Measurements from ENCODE around the gene SRA1. TPM values are rescaled to one million over a fixed set of nuclear protein-coding genes. Genes with fewer than 3 reads are reported as not detected.

The SRA1 gene
- total RNA-seq, 1 donor: 29.6 TPM

- TF ChIP-seq CTCF (IDR thresholded peaks at IDR 0.05; ENCODE audit: insufficient read depth, low read length): no peak
- H3K4me3 ChIP-seq (ENCODE audit: low read depth, low read length): no peak overlapping the region
- DNase-seq (ENCODE audit: low read depth): no peak
These were observed 16.4 kb upstream of the SRA1 start for GRCh38 chr5:140573683-140574082.

DNA sequence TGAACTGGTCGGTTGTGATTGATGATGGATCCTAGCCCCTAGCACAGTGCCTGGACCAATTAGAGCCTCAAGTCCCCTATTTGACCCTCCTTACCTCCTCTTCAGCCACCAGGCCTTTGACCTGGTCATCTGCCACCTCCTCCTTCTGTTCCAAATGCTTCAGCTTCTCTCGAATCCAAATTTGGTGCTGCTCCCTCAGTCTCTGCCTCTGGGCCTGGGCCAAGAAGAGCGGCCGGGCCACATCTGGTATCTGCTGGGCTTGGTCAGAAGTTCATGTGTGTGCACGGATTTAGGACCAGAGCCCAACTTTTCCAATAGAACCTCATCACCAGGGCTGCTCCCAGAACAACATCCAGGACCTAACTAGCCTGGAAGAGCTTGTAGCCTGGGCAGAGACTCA is 13.8 kb upstream of the SRA1 start:
- DNase-seq (ENCODE audit: low read depth): no peak
- H3K4me3 ChIP-seq (ENCODE audit: low read depth, low read length): no peak overlapping the region
- TF ChIP-seq CTCF (IDR thresholded peaks at IDR 0.05; ENCODE audit: insufficient read depth, low read length): no peak

DNA sequence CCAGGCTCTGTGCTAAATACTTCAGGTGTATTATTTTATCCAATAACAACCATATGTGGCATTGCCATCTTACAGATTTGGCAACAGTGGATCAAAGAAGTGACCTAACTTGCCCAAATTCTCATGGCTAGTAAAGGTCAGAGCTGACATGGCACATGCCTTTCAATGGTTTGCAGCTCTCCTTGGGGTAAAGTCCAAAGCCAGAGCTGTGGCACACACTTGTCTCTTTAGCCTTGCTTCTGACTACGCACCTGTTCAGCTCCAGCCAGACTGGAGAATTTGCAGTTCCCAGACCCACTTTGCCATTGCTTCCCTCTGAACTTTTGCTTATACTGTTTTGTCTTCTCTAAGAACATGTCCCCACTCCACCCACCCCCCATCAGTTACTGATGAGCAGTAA is 13.2 kb upstream of the SRA1 start:
- DNase-seq (ENCODE audit: low read depth): no peak

DNA sequence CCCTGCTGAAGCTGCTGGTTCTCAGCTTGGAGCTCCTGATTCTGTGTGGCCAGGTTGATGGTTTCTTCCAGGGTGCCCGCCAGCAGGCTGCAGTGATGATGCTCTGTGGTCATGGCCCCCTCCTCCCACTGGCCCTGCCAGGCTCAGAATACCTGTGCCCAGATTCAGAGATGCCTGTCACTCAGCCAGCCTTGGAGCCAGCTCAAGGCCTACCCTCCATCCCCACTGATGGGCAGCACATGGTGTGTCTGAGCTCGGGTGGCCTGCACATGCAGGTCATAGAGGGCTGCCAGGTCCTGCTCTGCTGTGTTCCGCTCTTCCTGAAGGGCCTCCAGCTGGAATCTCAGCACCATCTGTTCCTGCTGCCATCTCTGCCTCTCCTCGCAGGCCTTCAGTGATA is 12.8 kb upstream of the SRA1 start:
- no peak for DNase-seq (ENCODE audit: low read depth)
- TF ChIP-seq CTCF (IDR thresholded peaks at IDR 0.05; ENCODE audit: insufficient read depth, low read length): no peak
- no peak overlapping the region for H3K4me3 ChIP-seq (ENCODE audit: low read depth, low read length)

More for the DNA sequence above, 13.2 kb upstream of the SRA1 start:
- no peak overlapping the region for H3K4me3 ChIP-seq (ENCODE audit: low read depth, low read length)
- no peak for TF ChIP-seq CTCF (IDR thresholded peaks at IDR 0.05; ENCODE audit: insufficient read depth, low read length)

GRCh38 chr5:140569197-140569596 is 11.9 kb upstream of the SRA1 start:
- no peak for TF ChIP-seq CTCF (IDR thresholded peaks at IDR 0.05; ENCODE audit: insufficient read depth, low read length)
- no peak for DNase-seq (ENCODE audit: low read depth)
- no peak overlapping the region for H3K4me3 ChIP-seq (ENCODE audit: low read depth, low read length)

GRCh38 chr5:140568443-140569063 is 11.3 kb upstream of the SRA1 start:
- no peak overlapping the region for H3K4me3 ChIP-seq (ENCODE audit: low read depth, low read length)
- no peak for TF ChIP-seq CTCF (IDR thresholded peaks at IDR 0.05; ENCODE audit: insufficient read depth, low read length)
- DNase-seq (ENCODE audit: low read depth): no peak

GRCh38 chr5:140567871-140568270 is 10.6 kb upstream of the SRA1 start:
- H3K4me3 ChIP-seq (ENCODE audit: low read depth, low read length): no peak overlapping the region
- no peak for DNase-seq (ENCODE audit: low read depth)
- no peak for TF ChIP-seq CTCF (IDR thresholded peaks at IDR 0.05; ENCODE audit: insufficient read depth, low read length)
